Measurements from ENCODE around the gene TAGLN.

The TAGLN gene

GRCh38 chr11:117228091-117228490 is 28.9 kb downstream of the TAGLN start:
- H3K4me2 ChIP-seq (ENCODE audit: low read length), result no peak overlapping the region
- peaks cover 58% of the 10 kb centered on the region for H3K36me3 ChIP-seq (ENCODE audit: control insufficient read depth, low read length)
- H3K27me3 ChIP-seq (ENCODE audit: control insufficient read depth, low read length), result no peaks in the 10 kb centered on the region
- no peak overlapping the region for H3K27ac ChIP-seq (ENCODE audit: low read depth, low read length)
- TF ChIP-seq EZH2phosphoT487 (IDR thresholded peaks at IDR 0.05; ENCODE audit: borderline replicate concordance, low read length) (no peak), CTCF (IDR thresholded peaks at IDR 0.05; ENCODE audit: low read depth, low read length, poor library complexity, severe bottlenecking) (no peak)
- no peaks in the 10 kb centered on the region for H4K20me1 ChIP-seq (ENCODE audit: control insufficient read depth, insufficient read depth, low read depth, low read length)
- H3K4me3 ChIP-seq (ENCODE audit: low read length), result no peak overlapping the region
- H3K9me2 ChIP-seq (replicated peaks; ENCODE audit: control insufficient read depth, low read length), result no peaks in the 10 kb centered on the region
- peaks cover 16% of the 10 kb centered on the region for H3K4me1 ChIP-seq (ENCODE audit: control insufficient read depth, low read length)
- H3K79me2 ChIP-seq (ENCODE audit: control insufficient read depth, low read length), result peaks cover 28% of the 10 kb centered on the region
- no peaks in the 10 kb centered on the region for H3K9me3 ChIP-seq (ENCODE audit: control insufficient read depth, insufficient read depth, low read length)
- H3F3A ChIP-seq (ENCODE audit: control insufficient read depth, insufficient read depth), result no peaks in the 10 kb centered on the region

- Histone ChIP-seq H3K27me3 (ENCODE audit: control insufficient read depth, low read length) (no peaks in the 10 kb centered on the region), H3K36me3 (ENCODE audit: control insufficient read depth, low read length) (peaks cover 45% of the 10 kb centered on the region), H3K4me1 (ENCODE audit: control insufficient read depth, low read length) (peaks cover 28% of the 10 kb centered on the region), H3K4me2 (ENCODE audit: low read length) (no peak overlapping the region), H3K4me3 (ENCODE audit: low read length) (no peak overlapping the region), H3K79me2 (ENCODE audit: control insufficient read depth, low read length) (peaks cover 38% of the 10 kb centered on the region), H3K9me3 (ENCODE audit: control insufficient read depth, insufficient read depth, low read length) (no peaks in the 10 kb centered on the region), H3K9me2 (replicated peaks; ENCODE audit: control insufficient read depth, low read length) (no peaks in the 10 kb centered on the region), H4K20me1 (ENCODE audit: control insufficient read depth, insufficient read depth, low read depth, low read length) (no peaks in the 10 kb centered on the region), H3F3A (ENCODE audit: control insufficient read depth, insufficient read depth) (peaks cover 5% of the 10 kb centered on the region; the same call in 1 of the 2 replicates), H3K27ac (ENCODE audit: low read depth, low read length) (no peak overlapping the region)
- TF ChIP-seq EZH2phosphoT487 (IDR thresholded peaks at IDR 0.05; ENCODE audit: borderline replicate concordance, low read length), result no peak
- TF ChIP-seq CTCF (IDR thresholded peaks at IDR 0.05; ENCODE audit: low read depth, low read length, poor library complexity, severe bottlenecking), result no peak
These were observed 30.2 kb downstream of the TAGLN start for GRCh38 chr11:117229411-117229810.

DNA sequence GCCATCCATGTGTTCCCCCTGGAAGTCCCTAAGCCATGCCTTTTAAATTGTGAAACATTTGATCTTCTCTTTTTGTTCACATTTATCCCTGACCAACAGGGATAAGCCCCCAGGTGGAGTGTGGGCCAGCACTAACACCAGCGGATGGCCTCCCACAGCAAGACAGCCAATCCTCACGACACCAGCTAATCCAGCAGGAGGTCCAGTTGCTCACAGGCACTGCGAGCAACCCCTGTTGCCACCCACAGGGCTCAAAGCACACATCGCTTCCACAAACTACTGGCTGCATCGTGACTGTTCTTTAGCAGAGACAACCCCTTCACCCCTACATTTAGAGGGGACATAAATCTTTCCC is 30.7 kb downstream of the TAGLN start:
- H3K79me2 ChIP-seq (ENCODE audit: control insufficient read depth, low read length), result peaks cover 38% of the 10 kb centered on the region
- H3K27me3 ChIP-seq (ENCODE audit: control insufficient read depth, low read length), result no peaks in the 10 kb centered on the region
- no peaks in the 10 kb centered on the region for H3K9me2 ChIP-seq (replicated peaks; ENCODE audit: control insufficient read depth, low read length)
- H3K4me2 ChIP-seq (ENCODE audit: low read length), result peak overlapping the region; percentile 81
- peaks cover 28% of the 10 kb centered on the region for H3K4me1 ChIP-seq (ENCODE audit: control insufficient read depth, low read length)
- H3K9me3 ChIP-seq (ENCODE audit: control insufficient read depth, insufficient read depth, low read length), result no peaks in the 10 kb centered on the region
- no peaks in the 10 kb centered on the region for H4K20me1 ChIP-seq (ENCODE audit: control insufficient read depth, insufficient read depth, low read depth, low read length)
- TF ChIP-seq EZH2phosphoT487 (IDR thresholded peaks at IDR 0.05; ENCODE audit: borderline replicate concordance, low read length), result no peak
- no peak for TF ChIP-seq CTCF (IDR thresholded peaks at IDR 0.05; ENCODE audit: low read depth, low read length, poor library complexity, severe bottlenecking)
- H3K27ac ChIP-seq (ENCODE audit: low read depth, low read length), result peak overlapping the region; percentile 39; the same call in 1 of the 2 replicates
- peak overlapping the region; percentile 95 for H3K4me3 ChIP-seq (ENCODE audit: low read length)
- peaks cover 45% of the 10 kb centered on the region for H3K36me3 ChIP-seq (ENCODE audit: control insufficient read depth, low read length)
- peaks cover 5% of the 10 kb centered on the region; the same call in 1 of the 2 replicates for H3F3A ChIP-seq (ENCODE audit: control insufficient read depth, insufficient read depth)

All from DOHH2 (cell line).